ENCODE measurements around the gene PRRG4.
"Not testable (repeated sequence)": the region's sequence is repeated elsewhere in the genome, so short reads cannot be mapped to it uniquely, and the experiment has no call there.

Gene PRRG4

DNA sequence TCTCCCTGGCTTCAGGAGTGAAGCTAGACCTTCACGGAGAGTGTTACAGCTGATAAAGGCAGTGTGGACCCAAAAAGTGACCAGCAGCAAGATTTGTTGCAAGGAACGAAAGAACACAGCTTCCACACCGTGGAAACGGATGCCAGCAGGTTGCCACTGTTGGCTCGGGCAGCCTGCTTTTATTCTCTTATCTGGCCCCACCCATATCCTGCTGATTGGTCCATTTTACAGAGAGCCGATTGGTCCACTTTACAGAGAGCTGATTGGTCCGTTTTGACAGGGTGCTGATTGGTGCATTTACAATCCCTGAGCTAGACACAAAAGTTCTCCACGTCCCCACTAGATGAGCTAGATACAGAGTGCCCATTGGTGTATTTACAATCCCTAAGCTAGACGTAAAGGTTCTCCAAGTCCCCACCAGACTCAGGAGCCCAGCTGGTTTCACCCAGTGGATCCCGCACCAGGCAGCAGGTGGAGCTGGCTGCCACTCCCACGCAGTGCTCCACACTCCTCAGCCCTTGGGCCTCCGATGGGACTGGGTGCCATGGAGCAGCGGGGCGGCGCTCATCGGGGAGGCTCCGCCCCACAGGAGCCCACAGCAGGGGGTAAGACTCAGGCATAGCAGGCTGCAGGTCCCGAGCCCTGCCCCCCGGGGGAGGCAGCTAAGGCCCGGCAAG is 58.1 kb downstream of the PRRG4 start:
- not testable (repeated sequence) for DNase-seq

DNA sequence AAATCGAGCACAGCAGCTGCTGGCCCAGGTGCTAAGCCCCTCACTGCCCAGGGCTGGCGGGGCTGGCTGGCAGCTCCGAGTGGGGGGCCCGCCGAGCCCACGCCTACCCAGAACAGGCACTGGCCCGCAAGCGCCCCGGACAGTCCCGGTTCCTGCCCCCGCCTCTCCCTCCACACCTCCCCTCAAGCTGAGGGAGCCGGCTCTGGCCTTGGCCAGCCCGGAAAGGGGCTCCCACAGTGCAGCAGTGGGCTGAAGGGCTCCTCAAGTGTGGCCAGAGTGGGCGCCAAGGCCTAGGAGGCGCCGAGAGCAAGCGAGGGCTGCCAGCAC is 58.6 kb downstream of the PRRG4 start:
- DNase-seq = not testable (repeated sequence)

DNA sequence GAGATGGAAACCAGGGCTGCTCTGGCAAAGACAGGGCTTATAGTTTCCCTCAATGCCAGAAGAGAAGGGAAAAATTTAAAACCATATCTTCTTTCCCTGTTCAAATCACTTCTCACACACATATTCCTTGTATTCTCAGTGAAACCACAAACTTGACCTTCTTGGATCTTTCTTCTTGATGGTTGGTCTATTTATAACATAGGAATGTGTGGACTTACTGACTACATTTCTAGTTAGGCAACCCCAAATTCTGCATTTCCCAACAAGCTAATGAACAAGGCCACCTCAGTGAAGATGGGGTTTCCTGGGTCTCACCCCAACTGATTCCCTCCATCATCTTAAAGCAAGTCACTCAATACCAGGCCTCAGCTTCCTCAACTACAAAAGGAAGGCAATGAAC is 59.1 kb downstream of the PRRG4 start:
- no peak for DNase-seq

DNA sequence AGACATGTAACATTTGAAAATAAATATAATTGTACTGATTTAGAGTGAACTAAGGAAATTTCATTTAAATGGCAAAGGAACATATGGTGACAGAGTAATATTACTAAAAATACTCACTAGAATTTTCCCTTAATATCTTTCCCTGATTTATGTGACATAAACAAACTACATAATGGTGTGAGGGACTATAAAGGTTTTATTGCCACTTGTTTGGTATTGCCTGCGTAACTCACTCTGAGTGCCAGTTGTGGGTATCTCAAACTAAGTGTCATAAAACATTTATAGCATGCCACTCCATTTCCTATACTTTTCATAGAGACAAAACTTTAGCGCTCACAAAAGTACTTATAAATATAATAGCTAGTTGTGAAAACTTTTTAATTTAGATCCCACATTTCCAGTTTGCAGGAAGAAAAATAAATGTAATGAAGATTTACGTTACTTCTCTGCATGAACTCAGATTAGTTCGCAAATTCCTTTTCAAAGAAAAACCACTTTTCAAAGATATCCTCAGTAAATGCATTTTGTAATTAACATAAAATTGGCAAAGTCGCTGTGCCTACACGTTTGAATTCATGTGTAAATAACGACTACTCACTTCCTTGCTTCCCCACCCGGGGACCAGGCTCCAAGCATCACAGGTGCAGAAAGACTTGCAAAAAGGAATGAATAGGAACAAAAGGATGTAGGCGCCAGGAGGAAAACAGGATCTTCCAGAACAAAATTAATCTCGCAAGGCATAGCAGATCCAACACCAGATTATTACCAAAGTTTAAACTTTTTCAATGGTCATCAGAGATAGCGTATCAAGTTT is 61.3 kb downstream of the PRRG4 start:
- DNase-seq = peak; percentile 79

DNA sequence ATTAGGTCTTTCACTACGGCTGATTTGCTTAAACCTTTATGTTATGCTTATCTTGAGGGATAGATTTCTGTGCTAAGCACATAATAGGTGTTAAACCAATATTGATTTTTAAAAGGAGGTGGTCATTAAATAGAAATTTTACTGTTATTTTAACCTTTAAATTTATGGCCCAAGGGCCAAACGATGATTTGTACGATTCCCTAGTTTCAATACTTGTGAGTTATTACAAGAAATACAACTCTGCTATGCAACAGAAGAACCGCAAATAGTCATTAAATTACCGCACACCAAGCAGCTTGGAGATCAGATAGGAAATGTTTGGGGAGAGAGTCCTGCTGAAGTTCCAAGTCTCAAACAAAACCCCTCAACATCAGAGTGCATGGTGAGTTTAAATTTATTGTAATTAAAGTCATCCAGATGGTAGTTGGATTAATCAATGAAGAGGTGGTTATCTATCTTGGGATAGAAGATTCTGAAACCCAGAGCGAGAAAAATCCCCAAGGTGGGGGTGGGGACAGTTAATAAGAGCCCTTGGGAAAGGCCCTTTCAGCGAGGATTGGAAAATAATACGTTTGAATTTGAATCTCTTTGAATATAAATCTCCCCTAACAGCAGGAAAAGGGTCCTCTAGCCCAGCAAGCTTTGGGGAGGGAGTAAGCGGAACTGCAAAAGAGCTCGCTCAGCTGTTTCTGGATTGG is 62.1 kb downstream of the PRRG4 start:
- no peak for DNase-seq

DNA sequence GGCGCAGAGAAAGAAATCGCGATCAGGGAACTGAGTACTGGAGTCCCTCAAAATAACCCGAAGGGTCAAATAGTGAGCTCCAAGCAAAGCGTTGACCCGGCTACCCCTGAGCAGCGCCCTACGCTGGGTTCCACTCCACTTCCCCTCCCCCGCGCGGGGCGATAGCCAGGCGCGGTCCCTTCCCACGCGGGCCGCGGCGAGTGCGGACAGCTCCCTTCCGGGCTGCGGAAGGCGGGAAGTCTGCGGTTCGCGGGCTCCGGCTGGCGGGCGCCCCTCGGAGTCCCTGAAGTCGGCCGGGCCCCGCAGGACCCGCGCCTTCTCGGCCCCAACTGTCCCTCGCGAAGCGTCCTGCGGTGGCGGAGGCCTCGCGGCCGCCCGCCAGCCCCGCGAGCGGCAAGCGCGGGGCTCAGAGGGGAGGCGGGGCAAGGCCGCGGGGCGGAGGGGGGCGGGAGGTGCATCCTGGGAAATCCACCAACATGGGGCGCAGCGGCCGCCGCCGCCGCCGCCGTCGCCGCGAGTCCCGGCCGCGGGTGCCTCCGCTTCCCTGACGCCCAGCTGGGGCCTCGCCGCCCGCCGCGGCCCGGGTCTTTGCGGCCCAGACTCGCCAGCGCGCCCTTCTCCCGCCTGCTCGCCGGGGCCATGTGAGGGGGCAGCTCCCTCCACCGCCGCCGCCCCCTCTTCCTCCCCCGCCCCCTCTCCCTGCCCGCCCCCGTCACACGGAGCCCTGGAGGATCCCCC is 62.8 kb downstream of the PRRG4 start, which contains the start of gene QSER1:
TSS of gene QSER1 (plus strand) at position 457 of the 738 bp plus-strand sequence. CDS start 315 bp downstream, outside the sequence.
- DNase-seq = no peak

DNA sequence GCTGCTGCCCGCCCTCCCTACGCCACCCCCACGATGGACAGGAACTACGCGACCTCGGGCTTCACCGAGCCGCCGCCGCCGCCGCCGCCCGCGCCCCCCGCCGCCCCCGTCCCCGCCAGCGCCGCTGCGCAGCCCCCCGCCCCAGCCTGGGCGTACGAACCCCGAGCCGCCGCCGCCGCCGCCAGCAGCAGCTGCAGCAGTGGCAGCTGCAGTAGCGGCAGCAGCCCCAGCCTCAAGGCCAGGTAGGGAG is 63.3 kb downstream of the PRRG4 start:
- no peak for DNase-seq

DNA sequence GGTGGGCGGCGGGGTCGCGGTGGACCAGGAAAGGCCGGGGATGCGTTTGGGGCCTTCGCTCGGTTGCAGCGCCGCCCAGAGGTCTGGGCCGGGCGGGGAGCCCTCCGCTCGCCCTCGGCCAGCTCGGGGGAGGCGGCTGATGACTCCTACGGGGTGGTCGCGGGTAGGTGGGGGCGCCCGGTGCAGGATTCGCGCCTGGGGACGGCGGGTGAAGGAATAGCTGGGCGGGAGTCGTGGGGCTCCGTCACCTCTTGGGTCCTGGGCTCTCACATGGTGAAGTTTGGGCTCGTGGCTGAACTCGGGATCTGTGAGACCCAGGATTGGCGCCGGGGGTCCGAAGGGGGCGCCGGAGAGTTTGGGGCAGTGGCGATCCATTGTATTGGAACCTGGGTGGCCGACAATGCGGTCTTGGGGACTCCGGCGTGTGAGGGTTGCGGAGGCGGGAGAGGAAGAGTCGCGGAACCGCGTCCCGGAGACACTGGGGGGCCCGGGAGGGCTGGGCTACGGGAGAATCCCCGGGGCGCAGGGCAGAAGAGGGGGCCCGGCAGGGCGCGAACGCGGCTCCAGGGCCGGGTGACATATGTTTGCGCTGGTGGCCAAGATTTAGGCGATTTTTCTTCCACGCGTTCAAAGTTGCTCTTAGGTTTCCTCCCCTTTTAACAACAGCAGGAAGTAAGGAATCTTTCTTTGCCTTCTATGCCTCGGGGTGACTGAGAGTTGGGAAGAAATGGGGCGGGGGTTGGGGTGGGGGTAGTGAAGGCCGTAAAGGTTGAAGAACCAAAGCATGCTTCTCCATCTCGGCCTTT is 63.8 kb downstream of the PRRG4 start:
- DNase-seq = no peak

DNA sequence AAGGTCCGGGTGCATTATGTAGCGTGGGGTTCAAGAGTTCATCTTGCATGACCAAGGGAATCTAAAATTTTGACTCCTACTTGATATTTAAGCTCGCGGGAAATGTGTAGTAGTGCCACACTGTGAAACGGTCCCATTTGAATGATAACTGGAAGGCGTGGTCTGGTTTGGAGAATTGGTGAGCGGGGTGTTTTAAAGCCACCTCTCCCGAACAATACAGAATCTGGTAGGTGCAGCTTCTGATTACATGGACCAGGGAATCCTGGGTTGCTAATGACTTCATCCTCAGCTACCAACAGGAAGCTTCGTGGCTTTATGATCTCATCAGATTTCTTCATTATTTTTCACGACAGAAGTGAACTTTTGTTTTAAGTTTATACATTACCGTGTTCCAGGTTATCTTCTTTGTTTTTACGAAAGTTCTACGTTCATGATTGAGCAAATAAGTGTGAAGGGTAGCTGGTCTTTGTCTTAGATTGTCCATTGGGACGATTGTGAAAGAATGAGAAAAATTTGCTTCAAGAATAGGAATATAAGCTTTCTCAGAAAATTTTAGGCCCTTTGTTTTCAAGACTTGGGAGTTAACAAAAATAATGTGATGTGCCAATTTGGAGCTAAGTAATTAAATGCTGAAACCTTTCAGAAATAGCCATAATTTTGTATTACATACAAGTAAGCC is 64.6 kb downstream of the PRRG4 start:
- DNase-seq = peak; percentile 77

DNA sequence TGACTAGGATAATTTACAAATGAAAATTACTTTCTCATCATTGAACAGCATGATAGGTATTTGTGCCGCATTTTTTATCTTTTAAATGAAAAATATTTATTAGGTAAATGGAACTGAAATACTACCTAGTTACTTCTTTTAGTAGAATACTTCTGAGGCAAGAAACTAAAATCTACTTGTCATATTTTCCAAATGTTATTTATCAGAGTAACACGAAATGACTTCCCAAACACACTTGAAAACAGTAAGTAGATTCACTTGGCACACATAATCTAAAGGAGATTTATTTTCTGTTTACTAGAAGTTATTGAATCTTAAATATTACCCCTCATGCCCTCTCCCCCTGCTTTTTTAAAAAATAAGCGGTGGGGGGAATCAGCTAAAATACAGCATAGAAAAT is 65.2 kb downstream of the PRRG4 start:
- DNase-seq = no peak

DNA sequence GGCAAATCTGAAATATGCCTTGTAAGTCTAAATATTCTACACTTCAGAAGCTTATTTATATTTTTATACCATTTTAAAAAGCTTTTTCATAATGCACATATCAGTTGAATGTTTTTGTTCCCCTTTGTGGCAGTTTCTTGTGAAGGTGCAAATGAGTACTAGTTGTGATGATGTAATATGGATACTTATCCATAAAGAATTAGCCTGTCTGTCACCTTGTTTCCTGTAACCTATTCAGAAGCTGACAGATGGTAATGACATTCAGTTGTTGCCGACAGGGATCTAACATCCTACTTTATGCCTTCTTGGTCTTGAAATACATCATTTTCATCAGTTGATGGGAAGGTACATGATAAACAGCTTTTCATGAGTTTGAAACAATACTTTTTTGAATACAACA is 65.7 kb downstream of the PRRG4 start:
- DNase-seq = no peak

DNA sequence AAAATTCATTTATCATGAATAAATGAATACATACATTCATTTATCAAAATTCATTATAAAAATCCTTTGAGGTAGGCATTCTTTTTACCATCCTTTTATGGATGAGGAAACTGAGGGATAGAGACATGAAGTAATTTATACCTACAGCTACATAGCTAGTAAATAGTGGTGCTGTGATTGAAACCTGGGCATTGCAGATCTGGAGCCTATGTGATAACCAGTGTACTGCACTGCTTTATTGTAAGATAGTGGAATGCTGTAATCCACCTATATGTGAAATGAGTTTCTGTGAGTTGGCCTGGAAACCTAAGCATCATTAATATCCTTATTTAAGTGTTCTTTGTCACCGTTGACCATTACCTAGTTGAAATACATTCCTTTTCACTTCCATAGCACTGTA is 67.4 kb downstream of the PRRG4 start:
- no peak for DNase-seq

DNA sequence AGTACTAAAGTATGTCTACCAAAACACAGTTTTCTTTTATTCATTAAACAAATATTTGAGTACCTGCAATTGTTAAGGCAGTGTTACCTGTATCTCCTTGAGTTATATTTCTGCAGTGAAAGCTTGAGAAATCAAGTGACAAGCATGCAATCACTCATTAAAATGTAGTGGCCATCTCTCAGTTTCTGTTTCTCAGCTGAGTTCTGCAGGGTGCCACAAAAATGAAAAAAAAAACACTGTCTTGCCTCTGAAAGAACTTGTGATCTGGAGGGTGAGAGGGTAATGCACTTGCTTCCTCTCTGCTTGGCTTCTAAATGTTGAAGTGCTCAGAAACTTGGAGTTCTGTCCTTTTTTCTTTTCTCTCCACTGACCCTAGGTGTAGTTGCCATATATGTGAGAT is 69.7 kb downstream of the PRRG4 start:
- no peak for DNase-seq

DNA sequence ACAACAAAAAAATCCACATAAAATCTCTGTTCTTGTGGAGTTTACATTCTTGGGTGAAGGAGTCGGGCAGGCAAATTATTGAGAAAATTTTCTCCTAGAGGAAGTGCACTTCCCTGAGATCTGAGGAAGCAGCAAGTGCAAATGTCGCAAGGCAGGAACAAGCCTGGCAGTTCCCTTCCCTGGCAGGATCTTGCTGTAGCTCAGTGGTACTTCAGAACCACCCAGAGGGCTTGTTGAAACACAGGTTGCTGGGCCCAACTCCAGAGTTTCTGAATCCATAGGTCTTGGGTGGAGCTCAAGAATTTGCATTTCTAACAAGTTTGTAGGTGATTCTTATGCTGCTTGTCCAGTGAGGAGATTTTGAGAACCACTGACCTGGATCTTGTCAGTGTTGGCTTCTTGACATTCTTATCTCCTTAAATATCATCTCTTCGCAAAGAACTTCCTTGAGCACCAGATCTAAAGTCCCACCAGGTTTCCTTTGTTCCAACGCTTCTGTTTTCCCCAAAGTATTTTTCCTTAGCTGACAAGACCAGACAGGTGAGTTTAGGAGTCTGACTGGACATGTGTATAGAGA is 72.5 kb downstream of the PRRG4 start:
- no peak for DNase-seq

DNA sequence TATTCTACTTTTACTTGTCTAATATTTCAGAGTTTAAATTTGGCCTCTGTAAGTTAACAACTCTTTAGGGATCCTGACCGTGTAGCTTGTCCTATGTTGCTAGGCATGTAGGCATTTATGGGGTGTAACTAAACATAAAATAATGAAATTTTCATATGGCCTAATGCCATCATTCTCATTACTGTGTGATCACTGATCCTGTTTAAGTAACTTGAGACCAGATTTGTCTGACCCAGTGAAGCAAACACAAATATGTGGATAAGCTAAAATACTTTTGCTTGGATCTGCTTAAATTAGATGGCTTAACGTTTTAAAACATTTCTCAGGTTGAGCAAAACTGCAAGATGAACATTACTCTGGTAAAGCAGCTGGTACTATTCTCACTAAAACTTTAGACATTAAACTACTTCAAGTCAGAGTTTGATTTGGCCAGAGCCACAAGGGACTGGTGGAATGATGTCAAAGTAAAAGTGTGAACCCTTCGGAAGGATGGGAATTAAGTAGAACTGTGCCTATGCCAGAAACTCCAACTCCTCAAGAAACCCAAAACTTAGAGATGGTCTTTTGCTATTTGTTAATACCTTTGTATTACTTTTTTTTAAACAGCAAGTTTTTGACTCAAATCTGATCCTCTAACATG is 75.4 kb downstream of the PRRG4 start:
- no peak for DNase-seq
